Epithelial cell of proximal tubule (primary cell): Measurements from ENCODE around the gene ITGB2. TPM values are rescaled to one million over a fixed set of nuclear protein-coding genes. Genes with fewer than 3 reads are reported as not detected.
"Not testable (repeated sequence)": the region's sequence is repeated elsewhere in the genome, so short reads cannot be mapped to it uniquely, and the experiment has no call there.

ENCODE experiments used
- DNase-seq: peaks from one replicate; pipeline ENCODE4 v3.0.0-alpha.2; 2011; ENCODE audit warnings: low read depth
- H3K4me3 ChIP-seq: 2 replicates; pipeline ENCODE4 v1.5.1; 2011; ENCODE audit warnings: low read depth, mild to moderate bottlenecking, low read length
- CTCF ChIP-seq: conservative IDR thresholded peaks from 2 replicates; pipeline ENCODE4 v1.5.1; 2012; ENCODE audit warnings: low read depth, mild to moderate bottlenecking, low read length
- total RNA-seq: library from RNA; depleted of rRNA; stranded (reverse); fragments of >200 nt; gene quantifications from 2 replicates; pipeline ENCODE4 v1.2.3, GENCODE V29; 2015

ITGB2 gene
- total RNA-seq, 1 donor from 2014 or later, result 3.0 TPM

DNA sequence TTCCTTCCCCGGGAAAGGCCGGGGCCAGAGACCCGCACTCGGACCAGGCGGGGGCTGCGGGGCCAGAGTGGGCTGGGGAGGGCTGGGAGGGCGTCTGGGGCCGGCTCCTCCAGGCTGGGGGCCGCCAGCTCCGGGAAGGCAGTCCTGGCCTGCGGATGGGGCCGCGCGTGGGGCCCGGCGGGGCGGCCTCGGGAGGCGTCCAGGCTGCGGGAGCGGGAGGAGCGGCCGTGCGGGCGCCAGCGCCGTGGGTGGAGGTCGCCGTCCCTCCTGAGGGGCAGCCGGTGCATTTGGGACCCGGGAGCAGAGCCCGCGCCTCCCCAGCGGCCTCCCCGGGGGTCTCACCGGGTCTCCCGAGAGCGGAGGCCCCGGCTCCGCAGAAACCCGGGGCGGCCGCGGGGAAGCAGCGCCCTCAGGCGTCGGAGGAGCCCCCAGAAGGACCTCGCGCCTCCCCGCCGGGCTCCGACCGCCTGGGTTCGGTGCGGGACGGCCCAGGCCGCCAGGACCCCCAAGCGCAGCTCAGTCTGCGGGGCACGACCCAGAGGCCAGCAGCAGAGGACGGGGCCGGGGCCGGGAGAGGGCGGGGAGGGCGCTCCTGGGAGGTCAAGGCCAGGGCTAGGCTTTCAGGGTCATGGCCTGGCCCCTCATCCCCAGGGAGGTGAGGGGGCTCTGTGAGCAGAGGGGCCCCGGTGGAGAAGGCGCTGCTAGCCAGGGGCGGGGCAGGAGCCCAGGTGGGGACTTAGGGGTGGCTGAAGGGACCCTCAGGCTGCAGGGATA lies 11.9 kb upstream of the ITGB2 start:
- TF ChIP-seq CTCF, result peak; percentile 52
- no peak for DNase-seq
- H3K4me3 ChIP-seq, result peak overlapping the region; percentile 49

- no peak for DNase-seq
- peak overlapping the region; percentile 49 for H3K4me3 ChIP-seq
- no peak for TF ChIP-seq CTCF
Observed at GRCh38 chr21:44931501-44932407, 11.1 kb upstream of the ITGB2 start.

DNA sequence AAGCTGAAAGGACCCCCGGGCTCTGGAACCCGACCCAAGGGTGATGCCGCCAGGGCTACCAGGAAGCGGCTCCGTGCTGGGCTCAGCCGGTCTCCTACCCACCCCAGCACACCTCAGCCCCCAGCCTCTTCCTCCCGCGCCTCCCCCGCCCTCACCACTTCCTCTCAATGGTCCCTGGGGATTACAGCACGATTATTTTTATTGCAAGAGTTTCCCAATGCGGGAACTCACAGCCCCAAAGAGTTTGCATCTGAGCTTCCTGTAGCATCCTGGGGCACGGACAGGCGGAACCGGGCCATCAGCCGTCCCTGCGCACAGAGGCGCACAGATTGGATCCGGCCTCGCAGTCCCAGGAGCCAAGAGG lies 10.4 kb upstream of the ITGB2 start:
- no peak for TF ChIP-seq CTCF
- no peak for DNase-seq
- no peak overlapping the region for H3K4me3 ChIP-seq

DNA sequence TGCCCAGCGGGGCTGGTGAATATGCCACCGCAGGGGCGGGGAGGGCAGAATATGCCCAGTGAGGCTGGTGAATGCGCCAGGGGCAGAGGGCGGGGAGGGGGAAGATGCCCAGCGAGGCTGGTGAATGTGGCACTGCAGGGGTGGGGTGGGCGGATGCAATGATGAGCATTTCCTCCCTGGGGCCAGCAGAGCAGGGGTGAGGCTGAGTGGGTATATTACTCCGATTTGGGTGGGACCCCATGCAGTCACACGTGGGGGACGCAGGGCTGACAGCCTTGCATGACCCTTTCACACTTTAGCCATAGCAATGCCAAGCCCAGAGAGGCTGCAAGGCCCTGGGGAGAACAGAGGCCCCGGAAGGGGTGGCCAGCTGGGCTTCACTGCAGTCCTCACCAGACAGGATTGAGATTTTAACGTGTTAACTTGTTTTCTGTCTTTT lies 9.9 kb upstream of the ITGB2 start:
- no peak for TF ChIP-seq CTCF
- no peak overlapping the region for H3K4me3 ChIP-seq
- DNase-seq, result no peak

DNA sequence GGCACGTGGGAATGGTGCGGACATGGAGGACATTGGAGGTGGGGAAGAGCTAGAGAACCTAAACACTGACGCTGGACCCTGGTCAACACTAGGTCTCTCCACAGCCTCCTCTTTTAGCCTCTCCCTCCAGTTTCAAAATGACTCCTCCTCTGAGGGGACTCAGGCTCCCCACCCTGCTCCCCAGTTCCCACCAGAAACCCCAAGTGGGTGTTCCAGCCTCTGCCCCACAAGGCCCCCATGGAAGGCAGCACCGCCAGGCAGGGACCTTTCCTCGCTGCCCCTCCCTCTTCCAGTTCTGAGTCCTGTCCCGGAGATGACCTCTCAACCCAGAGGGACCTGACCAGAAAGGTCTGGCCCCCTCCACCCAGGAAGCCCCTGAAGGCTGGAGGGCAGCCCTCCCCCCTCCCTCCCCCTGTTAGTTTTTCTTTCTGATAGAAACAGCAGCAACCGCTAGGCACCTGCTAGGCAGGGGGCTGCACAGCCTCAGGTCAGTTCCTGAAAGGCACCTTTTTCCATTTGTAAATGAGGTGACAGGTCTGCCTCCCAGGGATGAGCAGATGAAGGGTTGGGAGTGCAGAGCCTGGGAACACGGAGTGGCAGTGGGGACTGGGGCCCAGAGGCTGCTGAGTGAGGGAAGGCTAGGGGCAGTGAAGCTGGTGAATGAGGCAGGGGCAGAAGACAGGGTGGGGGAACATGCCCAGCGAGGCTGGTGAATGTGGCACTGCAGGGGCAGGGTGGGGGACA lies 9.3 kb upstream of the ITGB2 start:
- no peak for DNase-seq
- no peak for TF ChIP-seq CTCF
- no peak overlapping the region for H3K4me3 ChIP-seq

DNA sequence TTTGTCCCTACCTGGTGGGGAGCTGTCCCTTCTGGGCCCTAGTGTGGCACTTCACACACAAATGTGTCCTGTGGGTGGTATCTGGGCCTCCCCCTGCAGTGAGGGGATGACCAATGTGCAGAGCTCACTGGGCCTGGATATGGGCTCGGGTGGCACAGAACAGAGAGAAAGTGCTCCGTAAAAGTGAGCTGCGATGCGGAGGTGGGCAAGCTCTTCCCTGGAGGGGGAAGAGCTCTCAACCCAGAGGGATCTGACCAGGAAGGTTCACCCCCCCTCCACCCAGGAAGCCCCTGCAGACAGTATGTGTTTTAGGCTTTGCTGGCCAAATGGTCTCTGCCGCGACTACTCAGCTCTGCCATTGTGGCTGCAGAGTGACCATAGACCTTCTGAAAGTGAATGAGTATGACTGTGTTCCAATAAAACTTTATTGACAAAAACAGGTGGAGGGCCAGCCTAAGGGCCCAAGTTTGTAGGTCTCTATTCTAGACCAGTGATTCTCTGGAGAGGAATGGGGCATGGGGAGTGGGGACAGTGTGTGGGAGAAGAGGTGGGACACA lies 8.6 kb upstream of the ITGB2 start:
- DNase-seq, result no peak
- no peak overlapping the region for H3K4me3 ChIP-seq
- no peak for TF ChIP-seq CTCF

DNA sequence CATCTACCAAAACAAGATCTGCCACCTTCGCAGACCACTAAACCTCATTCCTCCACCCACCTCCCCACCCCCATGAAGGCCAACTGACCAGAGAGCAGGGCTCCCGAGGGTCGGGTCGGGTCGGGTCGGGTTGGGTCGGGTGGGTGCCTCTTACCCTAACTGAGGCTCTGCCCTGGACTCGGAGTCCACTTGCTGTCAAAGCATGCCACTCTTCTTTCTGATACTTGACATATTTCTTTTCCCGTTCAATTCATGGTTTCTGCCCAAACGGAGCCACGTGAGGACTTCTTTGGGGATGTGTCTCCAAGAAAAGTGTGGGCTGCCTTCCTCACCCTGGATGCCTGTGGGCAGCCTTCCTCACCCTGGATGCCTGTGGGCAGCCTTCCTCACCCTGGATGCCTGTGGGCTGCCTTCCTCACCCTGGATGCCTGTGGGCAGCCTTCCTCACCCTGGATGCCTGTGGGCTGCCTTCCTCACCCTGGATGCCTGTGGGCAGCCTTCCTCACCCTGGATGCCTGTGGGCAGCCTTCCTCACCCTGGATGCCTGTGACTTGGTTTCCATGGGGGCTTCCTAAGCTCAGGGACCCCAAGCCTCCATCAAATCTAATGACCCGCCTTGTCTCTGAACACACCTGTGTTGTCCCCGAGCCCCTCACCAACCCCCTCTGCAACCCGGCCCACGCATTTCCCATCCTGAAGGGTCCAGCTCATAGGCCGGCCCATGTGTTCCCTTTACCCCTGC lies 8.0 kb upstream of the ITGB2 start:
- not testable (repeated sequence) for H3K4me3 ChIP-seq, DNase-seq
